Trophoblast cell (in vitro differentiated cells and primary cell): Measurements from ENCODE around the gene MKKS.
"Not testable (repeated sequence)": the region's sequence is repeated elsewhere in the genome, so short reads cannot be mapped to it uniquely, and the experiment has no call there.

Experiments
- DNase-seq, 2 donors: peaks; one replicate each; pipeline ENCODE4 v3.0.0-alpha.2; 2016
- H2AFZ ChIP-seq: 2 replicates; pipeline ENCODE4 v1.6.1; 2013; ENCODE audit warnings: low read length, moderate library complexity, mild to moderate bottlenecking; ENCODE audit not compliant: insufficient read depth, poor library complexity
- H2AK5ac ChIP-seq: 2 replicates; pipeline ENCODE4 v1.6.1; 2013; ENCODE audit warnings: mild to moderate bottlenecking, low read length
- H2BK120ac ChIP-seq: 2 replicates; pipeline ENCODE4 v1.6.1; 2013; ENCODE audit warnings: low read length, mild to moderate bottlenecking, moderate library complexity; ENCODE audit not compliant: insufficient read depth, poor library complexity
- H2BK12ac ChIP-seq: 2 replicates; pipeline ENCODE4 v1.6.1; 2013; ENCODE audit warnings: mild to moderate bottlenecking, low read length, moderate library complexity
- H2BK5ac ChIP-seq: 2 replicates; pipeline ENCODE4 v1.6.1; 2013; ENCODE audit warnings: low read length, low read depth, moderate library complexity, mild to moderate bottlenecking; ENCODE audit not compliant: poor library complexity
- H3K14ac ChIP-seq: 2 replicates; pipeline ENCODE4 v1.6.1; 2013; ENCODE audit warnings: mild to moderate bottlenecking, low read length
- H3K18ac ChIP-seq: 2 replicates; pipeline ENCODE4 v1.6.1; 2013; ENCODE audit warnings: mild to moderate bottlenecking, low read length
- H3K23ac ChIP-seq: 2 replicates; pipeline ENCODE4 v1.6.1; 2013; ENCODE audit warnings: low read length
- H3K27ac ChIP-seq: 2 replicates; pipeline ENCODE4 v1.5.1; 2013; ENCODE audit warnings: low read depth, mild to moderate bottlenecking, inconsistent platforms, low read length, moderate library complexity
- H3K27me3 ChIP-seq: 2 replicates; pipeline ENCODE4 v1.6.1; 2013; ENCODE audit warnings: inconsistent platforms, mild to moderate bottlenecking, low read length, moderate library complexity; ENCODE audit not compliant: insufficient read depth
- H3K36me3 ChIP-seq, 2 experiments: 1 replicate in 1 of 2; 2 replicates in 1 of 2; pipeline ENCODE4 v1.6.1; 2013; ENCODE audit warnings: low read length in 2 of 2, mild to moderate bottlenecking in 2 of 2, moderate library complexity in 1 of 2; ENCODE audit not compliant: insufficient read depth in 2 of 2, control insufficient read depth in 1 of 2
- H3K4ac ChIP-seq: 2 replicates; pipeline ENCODE4 v1.6.1; 2013; ENCODE audit warnings: low read depth, mild to moderate bottlenecking, low read length, moderate library complexity
- H3K4me1 ChIP-seq, 2 experiments: 1 replicate in 1 of 2; 2 replicates in 1 of 2; pipeline ENCODE4 v1.6.1; 2013; ENCODE audit warnings: low read length in 2 of 2, mild to moderate bottlenecking in 2 of 2, moderate library complexity in 1 of 2; ENCODE audit not compliant: insufficient read depth in 2 of 2, control insufficient read depth in 1 of 2
- H3K4me2 ChIP-seq: 2 replicates; pipeline ENCODE4 v1.6.1; 2013; ENCODE audit warnings: inconsistent platforms, mild to moderate bottlenecking, low read length, moderate library complexity
- H3K4me3 ChIP-seq: 2 replicates; pipeline ENCODE4 v1.5.1; 2013; ENCODE audit warnings: mild to moderate bottlenecking, low read depth, low read length, inconsistent platforms
- H3K79me1 ChIP-seq: one replicate; pipeline ENCODE4 v1.6.1; 2013; ENCODE audit warnings: low read length
- H3K79me2 ChIP-seq: 2 replicates; pipeline ENCODE4 v1.6.1; 2013; ENCODE audit warnings: low read length, mild to moderate bottlenecking; ENCODE audit not compliant: control insufficient read depth, insufficient read depth, poor library complexity
- H3K9ac ChIP-seq: 2 replicates; pipeline ENCODE4 v1.6.1; 2013; ENCODE audit warnings: mild to moderate bottlenecking, low read length
- H3K9me3 ChIP-seq: 2 replicates; pipeline ENCODE4 v1.6.1; 2013; ENCODE audit warnings: low read depth, mild to moderate bottlenecking, control low read depth, inconsistent platforms, low read length; ENCODE audit not compliant: insufficient read depth
- H4K12ac ChIP-seq: 2 replicates; pipeline ENCODE4 v1.6.1; 2013; ENCODE audit warnings: low read depth, mild to moderate bottlenecking, low read length, moderate library complexity
- H4K8ac ChIP-seq: 2 replicates; pipeline ENCODE4 v1.6.1; 2013; ENCODE audit warnings: low read depth, mild to moderate bottlenecking, low read length, moderate library complexity
- H4K91ac ChIP-seq: one replicate; pipeline ENCODE4 v1.6.1; 2013; ENCODE audit warnings: low read depth, mild to moderate bottlenecking, low read length, moderate library complexity
- WGBS: extraction: QIAGEN DNeasy Blood & Tissue Kit; methylation state at CpG from one replicate; pipeline ENCODE4 v1.1.7; 2013; ENCODE audit warnings: missing lambda C conversion rate; ENCODE audit not compliant: insufficient read length, insufficient coverage; ENCODE audit errors: extremely low coverage; 5-methylcytosine and 5-hydroxymethylcytosine counted together

Gene MKKS

DNA sequence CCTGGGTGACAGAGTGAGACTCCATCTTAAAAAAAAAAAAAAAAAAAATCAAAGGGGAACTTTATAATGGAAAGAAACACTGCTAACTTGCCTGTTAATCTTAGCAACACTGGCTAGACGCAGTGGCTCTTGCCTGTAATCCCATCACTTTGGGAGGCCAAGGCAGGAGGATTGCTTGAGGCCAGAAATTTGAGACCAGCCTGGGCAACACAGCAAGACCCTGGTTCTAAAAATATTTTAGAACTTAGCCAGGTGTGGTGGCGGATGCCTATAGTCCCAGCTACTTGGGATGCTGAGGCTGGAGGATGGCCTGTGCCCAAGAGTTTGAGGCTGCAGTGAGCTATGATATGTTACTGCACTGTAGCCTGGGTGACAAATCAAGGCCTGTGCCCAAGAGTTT lies 16.8 kb downstream of the MKKS start:
- not testable (repeated sequence) for H3K4me3 ChIP-seq, H2BK5ac ChIP-seq, H2BK120ac ChIP-seq, H3K9ac ChIP-seq, H4K91ac ChIP-seq, H3K4ac ChIP-seq, H2AFZ ChIP-seq, H3K36me3 ChIP-seq, H3K14ac ChIP-seq, H3K79me2 ChIP-seq, H3K27me3 ChIP-seq, H3K27ac ChIP-seq, H3K4me2 ChIP-seq, H2AK5ac ChIP-seq, DNase-seq, H3K4me1 ChIP-seq, H4K8ac ChIP-seq, H3K79me1 ChIP-seq, H3K23ac ChIP-seq, H3K9me3 ChIP-seq, H2BK12ac ChIP-seq, H4K12ac ChIP-seq, H3K18ac ChIP-seq
- no CpG with 5 or more reads among the region's 2 CpGs for WGBS

GRCh38 chr20:10415013-10415650 lies 18.9 kb downstream of the MKKS start:
- Histone ChIP-seq H4K8ac (no peak overlapping the region), H3K4me3 (no peak overlapping the region), H3K23ac (no peak overlapping the region), H2BK5ac (no peak overlapping the region), H3K27me3 (no peaks in the 10 kb centered on the region), H2AFZ (no peak overlapping the region), H3K27ac (no peak overlapping the region), H3K4ac (no peak overlapping the region), H3K9me3 (no peaks in the 10 kb centered on the region), H3K14ac (no peak overlapping the region), H2BK12ac (no peak overlapping the region), H3K4me1 (no peaks in the 10 kb centered on the region), H3K18ac (no peak overlapping the region), H2BK120ac (no peak overlapping the region), H3K4me2 (no peak overlapping the region), H3K79me2 (no peaks in the 10 kb centered on the region), H4K91ac (no peak overlapping the region), H4K12ac (no peak overlapping the region), H3K9ac (no peak overlapping the region), H3K79me1 (no peaks in the 10 kb centered on the region), H3K36me3 (peaks cover 4 to 5% of the 10 kb centered on the region in 2 experiments), H2AK5ac (no peak overlapping the region)
- DNase-seq, result peak; percentile 2 to 93
- WGBS, result no CpG with 5 or more reads among the region's 3 CpGs

DNA sequence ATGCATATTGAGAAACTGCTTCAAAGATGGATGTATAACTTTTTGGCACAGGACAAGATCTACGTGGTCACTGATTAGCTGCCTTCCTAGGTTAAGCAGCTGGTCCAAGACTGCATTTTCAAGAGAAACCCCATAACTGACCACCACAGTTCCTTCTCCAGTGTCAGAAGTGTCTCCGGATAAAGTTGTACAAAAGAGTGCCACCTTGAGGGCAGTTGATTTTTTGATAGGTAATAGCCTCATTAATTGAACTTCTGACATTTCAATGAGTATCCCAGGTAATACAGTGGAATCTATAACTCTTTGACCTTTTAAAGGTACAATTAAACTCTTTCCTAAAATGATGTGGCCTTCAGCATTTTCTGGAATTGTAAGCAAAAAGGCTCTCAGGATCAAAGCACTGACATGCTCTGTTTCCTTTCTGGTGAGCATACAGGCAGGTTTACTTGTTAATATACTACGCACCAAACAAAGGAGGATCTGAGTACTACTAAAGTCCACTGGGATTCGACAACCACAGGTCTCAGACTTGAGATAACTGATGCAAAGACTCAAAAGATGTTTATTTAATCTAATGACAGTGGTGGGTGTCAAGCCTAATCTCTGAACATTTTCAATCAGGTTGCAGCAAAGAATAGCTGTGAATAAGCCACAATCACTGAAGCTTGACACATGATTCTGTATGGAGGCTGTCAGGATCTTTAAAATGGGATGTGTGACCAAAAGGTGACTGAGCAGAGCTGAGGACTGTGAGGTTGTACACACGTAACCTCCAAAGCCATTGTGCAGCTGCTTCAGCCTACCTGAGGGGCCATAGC lies 21.2 kb downstream of the MKKS start:
- no peak overlapping the region for H2BK12ac ChIP-seq
- H3K27ac ChIP-seq, result no peak overlapping the region
- no peak overlapping the region for H2BK120ac ChIP-seq
- no peak overlapping the region for H3K14ac ChIP-seq
- no peak overlapping the region for H3K23ac ChIP-seq
- no peak overlapping the region for H2AK5ac ChIP-seq
- H3K27me3 ChIP-seq, result no peaks in the 10 kb centered on the region
- no peaks in the 10 kb centered on the region for H3K79me1 ChIP-seq
- H4K12ac ChIP-seq, result no peak overlapping the region
- H2BK5ac ChIP-seq, result no peak overlapping the region
- H3K18ac ChIP-seq, result no peak overlapping the region
- no peaks in the 10 kb centered on the region for H3K4me1 ChIP-seq
- H3K9me3 ChIP-seq, result no peaks in the 10 kb centered on the region
- no CpG with 5 or more reads among the region's 5 CpGs for WGBS
- no peak overlapping the region for H4K8ac ChIP-seq
- no peak overlapping the region for H3K9ac ChIP-seq
- H2AFZ ChIP-seq, result no peak overlapping the region
- H3K36me3 ChIP-seq, result peaks cover 4 to 5% of the 10 kb centered on the region in 2 experiments
- H3K4ac ChIP-seq, result no peak overlapping the region
- no peak overlapping the region for H3K4me3 ChIP-seq
- DNase-seq, result no peak
- no peaks in the 10 kb centered on the region for H3K79me2 ChIP-seq
- H3K4me2 ChIP-seq, result no peak overlapping the region
- H4K91ac ChIP-seq, result no peak overlapping the region

DNA sequence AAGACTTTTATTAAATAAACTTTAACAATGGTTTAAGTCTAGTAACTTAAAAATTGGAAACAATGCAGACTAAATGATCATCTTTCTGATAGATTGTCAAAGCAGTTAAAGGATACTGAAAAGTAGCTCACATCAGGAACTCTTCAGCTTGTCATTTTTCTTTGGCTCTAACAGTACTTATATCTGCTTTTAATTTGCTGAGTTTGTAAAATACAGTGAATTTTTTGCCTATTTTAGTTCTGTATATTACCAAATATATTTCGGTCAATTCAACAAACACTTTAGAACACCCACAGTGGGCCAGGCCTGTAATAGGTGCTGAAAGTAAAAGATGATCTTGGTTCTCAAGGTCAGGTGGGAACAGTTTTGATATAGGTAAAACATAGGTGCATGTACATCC lies 22.3 kb downstream of the MKKS start:
- Histone ChIP-seq H3K27me3 (no peaks in the 10 kb centered on the region), H3K4ac (no peak overlapping the region), H2AK5ac (no peak overlapping the region), H3K27ac (no peak overlapping the region), H3K79me2 (no peaks in the 10 kb centered on the region), H2BK12ac (no peak overlapping the region), H3K14ac (no peak overlapping the region), H4K12ac (no peak overlapping the region), H3K36me3 (peaks cover 2 to 4% of the 10 kb centered on the region in 2 experiments), H2BK120ac (no peak overlapping the region), H2BK5ac (no peak overlapping the region), H3K23ac (no peak overlapping the region), H3K9me3 (no peaks in the 10 kb centered on the region), H4K8ac (no peak overlapping the region), H3K4me2 (no peak overlapping the region), H3K18ac (no peak overlapping the region), H3K9ac (no peak overlapping the region), H2AFZ (no peak overlapping the region), H3K79me1 (no peaks in the 10 kb centered on the region), H3K4me3 (no peak overlapping the region), H4K91ac (no peak overlapping the region), H3K4me1 (no peaks in the 10 kb centered on the region)
- no CpG with 5 or more reads among the region's 1 CpG for WGBS
- no peak for DNase-seq
